Endodermal cell (in vitro differentiated cells): Measurements from ENCODE around the gene SUGCT. TPM values are rescaled to one million over a fixed set of nuclear protein-coding genes. Genes with fewer than 3 reads are reported as not detected.

Experiments
- DNase-seq: peaks from one replicate; pipeline ENCODE4 v3.0.0-alpha.2; 2017
- H3K27ac ChIP-seq: 2 replicates; pipeline ENCODE4 v1.5.1; 2013; ENCODE audit warnings: mild to moderate bottlenecking, low read depth, low read length, moderate library complexity
- H3K27me3 ChIP-seq: 2 replicates; pipeline ENCODE4 v1.6.1; 2013; ENCODE audit warnings: mild to moderate bottlenecking, low read length, moderate library complexity; ENCODE audit not compliant: insufficient read depth, control insufficient read depth, poor library complexity, severe bottlenecking
- H3K36me3 ChIP-seq: 2 replicates; pipeline ENCODE4 v1.7.0; 2013; ENCODE audit warnings: mild to moderate bottlenecking, low read length, moderate library complexity; ENCODE audit not compliant: control insufficient read depth, insufficient read depth
- H3K4me1 ChIP-seq: one replicate; pipeline ENCODE4 v1.7.0; 2013; ENCODE audit warnings: low read length; ENCODE audit not compliant: control insufficient read depth, insufficient read depth
- H3K4me3 ChIP-seq: 2 replicates; pipeline ENCODE4 v1.5.1; 2013; ENCODE audit warnings: mild to moderate bottlenecking, low read length, moderate library complexity
- H3K9ac ChIP-seq: 2 replicates; pipeline ENCODE4 v1.6.1; 2013; ENCODE audit warnings: mild to moderate bottlenecking, low read length, moderate library complexity; ENCODE audit not compliant: poor library complexity, severe bottlenecking; ENCODE audit errors: extremely low read depth
- H3K9me3 ChIP-seq: 2 replicates; pipeline ENCODE4 v1.6.1; 2013; ENCODE audit warnings: mild to moderate bottlenecking, low read length, moderate library complexity; ENCODE audit not compliant: control insufficient read depth
- H3K27ac Mint-ChIP-seq: 2 replicates; pipeline ENCODE4 v1.8.0; 2020; ENCODE audit warnings: mixed read lengths
- H3K27me3 Mint-ChIP-seq: 2 replicates; pipeline ENCODE4 v1.8.0; 2021; ENCODE audit warnings: mild to moderate bottlenecking, mixed read lengths; ENCODE audit not compliant: insufficient read depth
- H3K36me3 Mint-ChIP-seq: 2 replicates; pipeline ENCODE4 v1.8.0; 2020; ENCODE audit warnings: low read depth, mixed read lengths
- H3K4me1 Mint-ChIP-seq: 2 replicates; pipeline ENCODE4 v1.8.0; 2020; ENCODE audit warnings: mixed read lengths
- H3K4me3 Mint-ChIP-seq: 2 replicates; pipeline ENCODE4 v1.8.0; 2020; ENCODE audit warnings: mild to moderate bottlenecking, moderate library complexity, mixed read lengths
- H3K9me3 Mint-ChIP-seq: 2 replicates; pipeline ENCODE4 v1.8.0; 2020; ENCODE audit warnings: mild to moderate bottlenecking, mixed read lengths
- whole genome bisulfite sequencing, 2 experiments: methylation state at CpG; one replicate each; pipeline versions ENCODE4 v1.1.5 to v1.1.7; 2013; ENCODE audit warnings: missing lambda C conversion rate in 2 of 2, mixed read lengths in 1 of 2; ENCODE audit not compliant: insufficient coverage in 1 of 2, insufficient read length in 1 of 2; 5-methylcytosine and 5-hydroxymethylcytosine counted together
- total RNA-seq, 2 donors: library from RNA; stranded (reverse); fragmentation: NEBNext Ultra II Directional in 1 of 2; extraction: Animal tissue kit (Norgen Biotek cat#: 25700) in 1 of 2; gene quantifications; 2 replicates in 1 of 2; 3 replicates in 1 of 2; pipeline ENCODE4 v1.2.1, GENCODE V29; 2021
- TF ChIP-seq, protein P1 (sequence below): fragments of 200-600 bp; sonication (generic); conservative IDR thresholded peaks from 2 replicates; pipeline ENCODE4 v1.5.0; 2021; ENCODE audit warnings: antibody characterized with exemption, mild to moderate bottlenecking

Gene SUGCT
- total RNA-seq, 2 donors from 2014 or later = 3.6 to 3.9 TPM

DNA sequence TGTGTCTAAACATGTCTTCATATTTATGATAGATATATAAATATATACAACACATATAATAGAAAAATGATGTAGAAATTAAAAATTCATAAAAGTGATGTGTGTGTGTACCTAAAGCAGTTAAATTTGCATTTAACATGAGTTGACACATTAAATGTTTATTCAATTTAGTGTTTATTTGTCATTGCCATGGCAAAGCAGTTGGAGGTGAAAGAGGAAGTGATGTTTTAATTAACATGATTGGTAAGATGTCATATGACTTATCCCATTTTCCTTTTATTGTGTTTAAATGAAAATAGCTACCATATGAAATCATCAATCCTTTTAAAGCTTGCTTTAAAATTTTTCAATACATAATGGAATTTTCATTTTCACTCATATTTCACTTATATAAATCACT, 452.6 kb downstream of the SUGCT start:
- Histone ChIP-seq H3K4me3 (no peak overlapping the region), H3K27me3 (no peaks in the 10 kb centered on the region), H3K9me3 (peaks cover 6% of the 10 kb centered on the region), H3K4me1 (no peaks in the 10 kb centered on the region), H3K36me3 (no peaks in the 10 kb centered on the region), H3K9ac (no peak overlapping the region), H3K27ac (no peak overlapping the region)
- no peak overlapping the region for H3K27ac Mint-ChIP-seq
- peaks cover 6% of the 10 kb centered on the region for H3K9me3 Mint-ChIP-seq
- H3K4me3 Mint-ChIP-seq = no peak overlapping the region
- H3K27me3 Mint-ChIP-seq = no peaks in the 10 kb centered on the region
- no peak for DNase-seq
- no peaks in the 10 kb centered on the region for H3K4me1 Mint-ChIP-seq
- TF ChIP-seq, protein P1, sequence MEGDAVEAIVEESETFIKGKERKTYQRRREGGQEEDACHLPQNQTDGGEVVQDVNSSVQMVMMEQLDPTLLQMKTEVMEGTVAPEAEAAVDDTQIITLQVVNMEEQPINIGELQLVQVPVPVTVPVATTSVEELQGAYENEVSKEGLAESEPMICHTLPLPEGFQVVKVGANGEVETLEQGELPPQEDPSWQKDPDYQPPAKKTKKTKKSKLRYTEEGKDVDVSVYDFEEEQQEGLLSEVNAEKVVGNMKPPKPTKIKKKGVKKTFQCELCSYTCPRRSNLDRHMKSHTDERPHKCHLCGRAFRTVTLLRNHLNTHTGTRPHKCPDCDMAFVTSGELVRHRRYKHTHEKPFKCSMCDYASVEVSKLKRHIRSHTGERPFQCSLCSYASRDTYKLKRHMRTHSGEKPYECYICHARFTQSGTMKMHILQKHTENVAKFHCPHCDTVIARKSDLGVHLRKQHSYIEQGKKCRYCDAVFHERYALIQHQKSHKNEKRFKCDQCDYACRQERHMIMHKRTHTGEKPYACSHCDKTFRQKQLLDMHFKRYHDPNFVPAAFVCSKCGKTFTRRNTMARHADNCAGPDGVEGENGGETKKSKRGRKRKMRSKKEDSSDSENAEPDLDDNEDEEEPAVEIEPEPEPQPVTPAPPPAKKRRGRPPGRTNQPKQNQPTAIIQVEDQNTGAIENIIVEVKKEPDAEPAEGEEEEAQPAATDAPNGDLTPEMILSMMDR = no peak
- no peaks in the 10 kb centered on the region for H3K36me3 Mint-ChIP-seq

- Histone ChIP-seq H3K4me1 (no peaks in the 10 kb centered on the region), H3K9me3 (peaks cover 4% of the 10 kb centered on the region), H3K4me3 (no peak overlapping the region), H3K9ac (no peak overlapping the region), H3K27me3 (no peaks in the 10 kb centered on the region), H3K27ac (no peak overlapping the region), H3K36me3 (no peaks in the 10 kb centered on the region)
- 90% methylated on average over 3 to 5 of the region's 6 CpGs for WGBS, 2 experiments
- no peaks in the 10 kb centered on the region for H3K27me3 Mint-ChIP-seq
- H3K4me3 Mint-ChIP-seq = no peak overlapping the region
- TF ChIP-seq, protein P1 = no peak
- H3K9me3 Mint-ChIP-seq = peaks cover 6% of the 10 kb centered on the region
- no peaks in the 10 kb centered on the region for H3K4me1 Mint-ChIP-seq
- no peaks in the 10 kb centered on the region for H3K36me3 Mint-ChIP-seq
- no peak for DNase-seq
- no peak overlapping the region for H3K27ac Mint-ChIP-seq
Observed at GRCh38 chr7:40595129-40595528, 460.3 kb downstream of the SUGCT start.

GRCh38 chr7:40595832-40596231, 461.0 kb downstream of the SUGCT start:
- H3K27me3 ChIP-seq = no peaks in the 10 kb centered on the region
- no peak overlapping the region for H3K9ac ChIP-seq
- WGBS, 2 experiments = 90 to 100% methylated on average over 2 of the region's 2 CpGs
- H3K27me3 Mint-ChIP-seq = no peaks in the 10 kb centered on the region
- TF ChIP-seq, protein P1 = no peak
- no peaks in the 10 kb centered on the region for H3K9me3 ChIP-seq
- no peak for DNase-seq
- H3K4me3 Mint-ChIP-seq = no peak overlapping the region
- no peaks in the 10 kb centered on the region for H3K4me1 ChIP-seq
- H3K36me3 ChIP-seq = no peaks in the 10 kb centered on the region
- no peaks in the 10 kb centered on the region for H3K36me3 Mint-ChIP-seq
- H3K4me1 Mint-ChIP-seq = no peaks in the 10 kb centered on the region
- H3K9me3 Mint-ChIP-seq = peaks cover 3% of the 10 kb centered on the region
- H3K27ac Mint-ChIP-seq = no peak overlapping the region
- H3K27ac ChIP-seq = no peak overlapping the region
- no peak overlapping the region for H3K4me3 ChIP-seq
